Cardiac muscle cell (in vitro differentiated cells and primary cell): ENCODE data around the gene RSRC1. TPM values are rescaled to one million over a fixed set of nuclear protein-coding genes. Genes with fewer than 3 reads are reported as not detected.

Experiments
- DNase-seq, 2 donors: peaks; one replicate each; pipeline versions ENCODE4 v3.0.0 to v3.0.0-alpha.2; 2010 to 2017; ENCODE audit warnings: low read depth in 1 of 2, low spot score in 1 of 2
- H3K27ac ChIP-seq: fragments of 200-600 bp; sonication (generic); 2 replicates; pipeline ENCODE4 v1.5.1; 2016
- H3K27me3 ChIP-seq: fragments of 200-600 bp; sonication (generic); 2 replicates; pipeline ENCODE4 v1.6.0; 2016; ENCODE audit warnings: control low read depth
- H3K36me3 ChIP-seq: fragments of 200-600 bp; sonication (generic); 2 replicates; pipeline ENCODE4 v1.5.1; 2016; ENCODE audit warnings: control low read depth
- H3K4me1 ChIP-seq: fragments of 200-600 bp; sonication (generic); 2 replicates; pipeline ENCODE4 v1.8.1; 2017; ENCODE audit warnings: low read depth, mild to moderate bottlenecking, mixed run types
- H3K4me3 ChIP-seq: fragments of 200-600 bp; sonication (generic); 2 replicates; pipeline ENCODE4 v1.5.1; 2016; ENCODE audit warnings: mild to moderate bottlenecking
- H3K9me3 ChIP-seq: fragments of 200-600 bp; sonication (generic); 2 replicates; pipeline ENCODE4 v1.5.1; 2017; ENCODE audit warnings: low read depth, mild to moderate bottlenecking, control low read depth
- CTCF ChIP-seq: IDR thresholded peaks from 2 replicates; pipeline ENCODE4 v1.5.1; 2012; ENCODE audit warnings: low read depth, mild to moderate bottlenecking, low read length
- polyA plus RNA-seq: library from polyadenylated mRNA; unstranded; fragments of >200 nt; fragmentation: Nextera tagmentation; extraction: Ambion mirVana; gene quantifications from 2 replicates; pipeline ENCODE4 v1.2.1, GENCODE V29; 2016
- total RNA-seq: library from RNA; depleted of rRNA; stranded (reverse); fragments of >200 nt; gene quantifications from 2 replicates; pipeline ENCODE4 v1.2.3, GENCODE V29; 2016

The RSRC1 gene
- total and polyA plus RNA-seq, 2 experiments from 2014 or later = 23.6 to 55.9 TPM

- Histone ChIP-seq H3K27me3 (peaks cover 100% of the 10 kb centered on the region), H3K4me3 (peak overlapping the region; percentile 60), H3K4me1 (no peaks in the 10 kb centered on the region), H3K9me3 (no peaks in the 10 kb centered on the region), H3K36me3 (no peaks in the 10 kb centered on the region), H3K27ac (no peak overlapping the region)
- no peak for TF ChIP-seq CTCF
- DNase-seq = peak; percentile 55 to 93
Measured at GRCh38 chr3:158097593-158098308, 12.1 kb upstream of the RSRC1 start.

GRCh38 chr3:158098309-158098639 lies 11.6 kb upstream of the RSRC1 start:
- peak overlapping the region; percentile 60 for H3K4me3 ChIP-seq
- no peaks in the 10 kb centered on the region for H3K9me3 ChIP-seq
- H3K27me3 ChIP-seq = peaks cover 100% of the 10 kb centered on the region
- no peaks in the 10 kb centered on the region for H3K36me3 ChIP-seq
- no peak for TF ChIP-seq CTCF
- H3K4me1 ChIP-seq = no peaks in the 10 kb centered on the region
- H3K27ac ChIP-seq = no peak overlapping the region
- DNase-seq = no peak

- Histone ChIP-seq H3K27me3 (peaks cover 100% of the 10 kb centered on the region), H3K4me3 (no peak overlapping the region), H3K9me3 (no peaks in the 10 kb centered on the region), H3K4me1 (no peaks in the 10 kb centered on the region), H3K27ac (no peak overlapping the region), H3K36me3 (no peaks in the 10 kb centered on the region)
- no peak for DNase-seq
- TF ChIP-seq CTCF = no peak
Measured at GRCh38 chr3:158098834-158099424, 11.0 kb upstream of the RSRC1 start.

- no peaks in the 10 kb centered on the region for H3K36me3 ChIP-seq
- H3K9me3 ChIP-seq = no peaks in the 10 kb centered on the region
- DNase-seq = no peak
- H3K4me3 ChIP-seq = no peak overlapping the region
- H3K4me1 ChIP-seq = no peaks in the 10 kb centered on the region
- peaks cover 100% of the 10 kb centered on the region for H3K27me3 ChIP-seq
- H3K27ac ChIP-seq = no peak overlapping the region
- TF ChIP-seq CTCF = no peak
Measured at GRCh38 chr3:158100681-158101080, 9.2 kb upstream of the RSRC1 start.

- TF ChIP-seq CTCF = no peak
- Histone ChIP-seq H3K4me3 (no peak overlapping the region), H3K36me3 (no peaks in the 10 kb centered on the region), H3K4me1 (no peaks in the 10 kb centered on the region), H3K27me3 (peaks cover 100% of the 10 kb centered on the region), H3K27ac (no peak overlapping the region), H3K9me3 (no peaks in the 10 kb centered on the region)
- no peak for DNase-seq
Measured at GRCh38 chr3:158101335-158102241, 8.3 kb upstream of the RSRC1 start.
